ENCODE data around the gene APOL4. TPM values are rescaled to one million over a fixed set of nuclear protein-coding genes. Genes with fewer than 3 reads are reported as not detected.

The APOL4 gene
- total RNA-seq, 1 donor from 2014 or later, result 0.56 TPM

DNA sequence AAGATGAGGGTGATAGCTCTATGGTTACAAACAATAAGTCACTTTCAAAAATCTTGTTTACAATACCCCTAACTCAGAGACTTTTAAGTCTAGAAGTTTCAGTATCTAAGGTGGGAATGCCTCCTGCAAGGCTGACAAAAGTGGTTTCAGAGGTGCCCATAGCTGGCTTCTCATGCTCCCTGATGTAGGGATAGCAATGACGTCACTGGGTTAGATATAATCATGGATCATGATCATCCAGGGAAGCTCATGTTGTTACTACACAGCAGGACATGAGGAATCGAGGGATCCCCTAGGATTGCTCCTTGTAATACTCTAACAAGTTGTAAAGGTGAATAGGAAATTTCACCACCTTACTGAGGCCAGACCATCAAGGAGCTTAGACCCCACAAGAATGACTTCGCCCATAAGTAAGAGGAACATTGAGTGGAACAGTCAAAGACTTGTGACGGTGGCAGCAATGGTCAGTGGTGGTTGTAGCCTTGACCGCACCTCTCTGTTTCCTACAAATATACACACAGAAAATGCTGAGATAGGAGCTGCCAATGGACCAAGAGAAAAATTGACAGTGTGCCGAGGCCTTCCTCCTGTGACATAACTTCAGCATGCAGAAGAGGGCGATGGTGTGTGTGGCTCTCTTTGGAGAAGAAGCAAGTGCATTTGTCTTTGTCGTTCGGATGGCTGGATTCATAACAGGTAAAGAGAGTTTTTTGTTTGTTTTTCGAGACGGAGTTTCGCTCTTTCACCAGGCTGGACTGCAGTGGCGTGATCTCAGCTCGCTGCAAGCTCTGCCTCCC is 15.6 kb downstream of the APOL4 start:
- intact Hi-C loops (cut with micrococcal nuclease), result no loop called here

- intact Hi-C loops (cut with micrococcal nuclease), result no loop called here
Measured at GRCh38 chr22:36184433-36185025, 17.1 kb downstream of the APOL4 start.

- intact Hi-C loops (cut with micrococcal nuclease), result no loop called here
Measured at GRCh38 chr22:36183446-36183845, 18.2 kb downstream of the APOL4 start.

DNA sequence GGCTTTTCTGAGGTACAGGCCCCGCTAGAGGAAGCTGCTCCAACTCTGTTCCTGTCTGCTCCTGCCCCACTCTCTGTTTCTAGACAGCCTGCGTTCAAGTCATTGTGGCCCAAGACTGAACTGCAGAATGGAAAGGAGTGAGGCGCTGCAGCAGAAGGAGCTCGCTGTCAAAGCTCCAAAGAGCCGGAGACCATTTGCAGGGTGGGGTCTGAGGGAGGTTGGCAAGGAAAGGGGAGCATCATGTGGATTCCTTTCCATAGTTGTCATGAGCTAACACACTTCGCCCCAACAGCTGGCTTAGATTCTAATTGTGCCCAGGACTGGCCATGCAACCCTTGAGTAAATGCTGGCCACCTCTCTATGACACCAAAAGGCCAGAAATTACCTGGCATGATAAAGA is 18.8 kb downstream of the APOL4 start:
- intact Hi-C loops (cut with micrococcal nuclease), result no loop called here

GRCh38 chr22:36182056-36182455 is 19.6 kb downstream of the APOL4 start:
- intact Hi-C loops (cut with micrococcal nuclease), result no loop called here

DNA sequence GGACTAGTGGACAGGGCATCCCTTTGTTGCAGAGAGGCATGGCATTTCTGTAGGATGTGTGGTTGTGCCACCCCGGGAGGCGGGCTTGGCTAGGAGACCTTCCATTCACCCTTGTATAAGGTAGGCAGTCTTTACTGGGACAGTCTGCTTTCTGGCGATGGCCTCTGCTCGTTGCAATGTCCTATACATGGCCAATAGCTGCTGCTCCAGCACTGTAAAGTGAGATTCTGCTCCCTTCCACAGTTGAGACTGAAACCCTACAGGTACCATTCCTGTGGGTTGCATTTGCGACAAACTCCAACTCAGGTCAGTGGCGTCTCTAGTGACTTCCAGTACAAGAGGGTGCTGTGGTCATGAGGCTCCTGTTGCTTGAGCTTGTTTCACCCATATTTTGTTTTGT is 20.7 kb downstream of the APOL4 start:
- intact Hi-C loops (cut with micrococcal nuclease), result loop anchor here (1.0 kb wide), 4 partner anchors 21 to 831 kb away; partner anchors contain the start of gene APOL3

GRCh38 chr22:36180038-36180880 is 21.4 kb downstream of the APOL4 start:
- intact Hi-C loops (cut with micrococcal nuclease), result loop anchor here (1.0 kb wide), 4 partner anchors 20 to 830 kb away; partner anchors contain the start of gene APOL3

DNA sequence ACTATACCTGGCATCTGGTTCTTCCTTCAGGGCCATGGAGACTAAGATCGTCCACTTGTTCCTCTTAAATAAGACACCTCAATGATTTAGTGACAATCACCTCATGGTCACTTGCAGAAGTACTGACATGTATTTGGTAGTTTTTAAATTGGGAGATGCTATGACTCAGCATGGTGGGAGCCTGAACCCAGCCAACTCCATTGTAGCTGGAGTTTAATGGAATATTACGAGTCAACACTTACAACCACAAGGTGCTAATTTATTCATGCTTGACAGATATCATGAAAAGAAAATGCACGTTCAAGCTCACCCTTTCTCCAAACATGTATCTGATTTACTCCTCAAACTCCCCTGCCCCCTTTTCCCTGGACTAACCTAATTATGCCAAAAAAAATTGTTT is 24.4 kb downstream of the APOL4 start:
- intact Hi-C loops (cut with micrococcal nuclease), result no loop called here

DNA sequence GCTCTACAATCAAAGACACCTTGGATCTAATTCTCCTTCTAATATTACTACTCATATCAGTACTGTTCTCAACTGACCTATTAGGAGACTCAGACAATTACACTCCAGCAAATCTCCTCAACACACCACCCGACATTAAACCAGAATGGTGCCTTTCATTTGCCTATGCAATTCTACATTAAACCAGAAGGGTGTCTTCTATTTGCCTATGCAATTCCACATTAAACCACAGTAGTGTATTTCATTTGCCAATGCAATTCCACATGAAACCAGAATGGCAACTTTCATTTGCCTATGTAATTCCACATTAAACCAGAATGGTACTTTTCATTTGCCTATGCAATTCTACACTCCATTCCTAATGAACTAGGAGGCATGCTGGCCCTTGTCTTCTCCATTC is 25.7 kb downstream of the APOL4 start:
- intact Hi-C loops (cut with micrococcal nuclease), result no loop called here

- intact Hi-C loops (cut with micrococcal nuclease), result no loop called here
Measured at GRCh38 chr22:36171941-36172340, 29.7 kb downstream of the APOL4 start.

DNA sequence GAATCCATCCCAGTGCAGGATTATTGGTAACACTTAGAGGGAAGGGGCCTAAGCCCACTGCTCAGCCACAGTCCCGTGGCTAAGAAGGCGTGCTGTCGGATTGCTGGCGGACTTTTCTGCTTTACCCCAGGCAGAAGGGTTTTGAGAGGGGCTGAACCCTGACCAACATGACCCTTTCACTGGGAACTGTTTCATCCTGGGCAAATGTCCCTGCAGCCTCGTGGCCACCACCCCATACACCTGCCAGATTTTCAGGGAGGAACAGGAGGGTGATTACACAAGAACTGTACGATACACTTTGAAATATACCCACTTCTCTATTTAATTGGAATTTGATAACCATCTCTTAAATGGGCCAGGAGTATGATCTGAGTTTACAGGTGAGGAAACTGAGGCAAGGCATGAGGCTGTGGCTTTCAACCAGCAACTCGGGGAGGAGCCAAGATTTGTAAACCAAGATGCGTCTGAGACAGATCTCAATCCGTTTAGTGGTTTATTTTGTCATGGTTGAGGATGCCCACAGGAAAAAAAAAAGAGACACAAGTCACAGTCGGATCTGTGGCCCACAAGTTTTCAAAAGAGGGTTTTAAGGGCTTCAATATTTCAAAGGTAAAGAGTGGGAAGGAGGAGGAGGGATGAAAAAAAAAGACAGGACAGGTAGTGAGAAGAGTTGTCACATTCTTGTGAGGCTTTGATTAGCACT is 34.9 kb downstream of the APOL4 start:
- intact Hi-C loops (cut with micrococcal nuclease), result no loop called here

DNA sequence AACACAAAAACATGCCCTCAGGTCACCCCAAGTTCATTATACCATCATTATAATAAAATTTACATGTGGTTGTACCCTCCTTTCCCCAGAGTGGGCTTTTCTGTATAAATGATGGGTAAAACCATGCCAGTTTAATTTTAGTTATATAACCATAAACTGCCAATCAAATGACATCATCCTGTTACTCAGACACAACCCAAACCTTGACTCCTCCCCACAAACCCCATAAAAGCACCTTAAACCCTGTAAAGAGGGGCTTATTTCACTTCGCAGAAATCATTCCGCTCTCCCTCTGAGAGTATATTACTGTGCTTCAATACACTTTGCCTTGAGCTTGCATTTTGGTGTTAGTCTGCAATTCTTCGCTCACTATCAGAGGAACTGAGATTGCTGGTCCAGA is 35.5 kb downstream of the APOL4 start:
- intact Hi-C loops (cut with micrococcal nuclease), result no loop called here

GRCh38 chr22:36165141-36165540 is 36.5 kb downstream of the APOL4 start:
- intact Hi-C loops (cut with micrococcal nuclease), result no loop called here

- intact Hi-C loops (cut with micrococcal nuclease), result loop anchor here (5.0 kb wide), 3 partner anchors 88 to 517 kb away; partner anchors contain the start of genes APOL1, APOL6 and MYH9
Measured at GRCh38 chr22:36164621-36165020, 37.0 kb downstream of the APOL4 start.

GRCh38 chr22:36163497-36163896 is 38.1 kb downstream of the APOL4 start:
- intact Hi-C loops (cut with micrococcal nuclease), result loop anchor here (5.0 kb wide), 3 partner anchors 89 to 516 kb away; partner anchors contain the start of genes APOL1, APOL6 and MYH9

DNA sequence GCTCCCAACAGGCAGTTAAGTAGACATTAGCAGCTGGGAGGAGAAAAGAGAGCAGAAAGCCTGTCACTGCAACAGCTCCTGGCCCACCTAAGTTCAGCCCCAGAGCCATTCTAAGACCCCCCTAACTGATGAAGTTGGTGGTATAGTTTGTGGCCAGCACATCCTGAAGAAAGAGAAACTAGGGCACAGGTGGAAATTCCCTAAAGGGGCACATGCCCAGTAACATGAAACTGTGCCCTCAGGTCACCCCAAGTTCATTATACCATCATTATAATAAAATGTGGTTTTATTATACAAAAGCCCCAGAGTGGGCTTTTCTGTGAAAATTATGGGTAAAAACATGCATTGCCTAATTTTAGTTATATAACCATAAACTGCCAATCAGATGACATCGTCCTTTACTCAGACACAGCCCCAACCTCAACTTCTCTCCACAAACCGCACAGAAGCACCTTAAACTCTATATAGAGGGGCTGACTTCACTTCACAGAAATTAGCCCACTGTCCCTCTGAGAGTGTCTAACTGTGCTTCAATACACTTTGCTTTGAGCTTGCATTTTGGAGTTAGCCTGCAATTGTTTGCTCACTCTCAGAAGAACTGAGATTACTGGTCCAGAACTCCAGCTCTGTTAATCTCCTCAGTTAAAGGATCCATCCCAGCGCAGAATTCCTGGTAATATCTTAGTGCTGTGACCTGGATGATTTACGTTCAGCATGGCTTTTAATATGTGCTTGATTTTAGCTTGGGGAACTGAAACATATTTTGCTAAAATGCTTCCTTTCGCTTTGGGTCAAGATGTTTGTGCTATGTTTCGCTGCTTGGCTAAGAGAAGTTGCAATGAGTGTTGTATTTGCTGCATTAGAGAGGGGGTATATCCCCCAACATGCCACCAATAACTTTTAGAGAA is 39.2 kb downstream of the APOL4 start:
- intact Hi-C loops (cut with micrococcal nuclease), result loop anchor here (5.0 kb wide), 3 partner anchors 90 to 515 kb away; partner anchors contain the start of genes APOL1, APOL6 and MYH9

DNA sequence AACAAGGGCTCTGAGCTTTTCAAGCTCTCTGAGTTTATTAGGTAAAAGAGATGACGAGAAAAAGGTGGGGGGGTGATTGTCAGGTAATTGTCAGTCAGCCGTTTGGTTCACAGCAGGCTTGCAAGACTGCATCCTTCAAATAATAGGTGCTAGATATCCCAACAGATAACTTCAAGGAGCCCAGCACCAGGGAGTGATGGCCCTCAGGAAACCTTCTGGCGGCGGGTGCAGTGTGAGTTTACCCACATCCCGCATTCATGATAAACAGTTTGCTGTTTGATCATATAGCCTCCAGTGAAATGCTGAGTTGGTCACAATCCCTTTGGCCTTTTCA is 39.8 kb downstream of the APOL4 start:
- intact Hi-C loops (cut with micrococcal nuclease), result loop anchor here (5.0 kb wide), 3 partner anchors 91 to 514 kb away; partner anchors contain the start of genes APOL1, APOL6 and MYH9

- intact Hi-C loops (cut with micrococcal nuclease), result loop anchor here (1.0 to 5.0 kb wide), 6 partner anchors 20 to 513 kb away; partner anchors contain the start of genes APOL1, APOL2, APOL6 and MYH9
Measured at GRCh38 chr22:36160499-36160942, 41.1 kb downstream of the APOL4 start, which contains the start of gene APOL3. APOL3 (minus strand) TSS chr22:36160755; CDS start chr22:36149055, 11,700 bp downstream.
